Gastrocnemius medialis (tissue), 4 donors: ENCODE results near the gene HK2. TPM values are rescaled to one million over a fixed set of nuclear protein-coding genes. Genes with fewer than 3 reads are reported as not detected.

Source experiments
- ATAC-seq, 2 donors: fragments of 150-250 bp; one replicate each; pipeline ENCODE4 v1.9.1; 2016
- DNase-seq, 2 donors: peaks; one replicate each; pipeline ENCODE4 v3.0.0-alpha.2; 2019
- H3K27ac ChIP-seq, 4 donors: fragments of 200-600 bp; sonication (generic); 1 replicate in 1 of 4; 2 replicates in 3 of 4; pipeline ENCODE4 v1.5.1; 2016 to 2018; ENCODE audit warnings: mild to moderate bottlenecking in 2 of 4, moderate library complexity in 1 of 4
- H3K27me3 ChIP-seq, 3 donors: fragments of 200-600 bp; sonication (generic) in 2 of 3; 1 replicate in 1 of 3; 2 replicates in 2 of 3; pipeline versions ENCODE4 v1.5.1 to v1.6.0; 2016 to 2019; ENCODE audit warnings: mild to moderate bottlenecking in 1 of 3, moderate library complexity in 1 of 3
- H3K36me3 ChIP-seq, 2 donors: fragments of 200-600 bp; sonication (generic) in 1 of 2; one replicate each; pipeline ENCODE4 v1.5.1; 2017 to 2018
- H3K4me1 ChIP-seq, 2 donors: fragments of 200-600 bp; sonication (generic) in 1 of 2; one replicate each; pipeline ENCODE4 v1.5.1; 2016 to 2017; ENCODE audit warnings: mild to moderate bottlenecking in 2 of 2
- H3K4me3 ChIP-seq, 4 donors: fragments of 200-600 bp; sonication (generic) in 3 of 4; 1 replicate in 1 of 4; 2 replicates in 3 of 4; pipeline ENCODE4 v1.5.1; 2016 to 2019; ENCODE audit warnings: mild to moderate bottlenecking in 2 of 4
- H3K9me3 ChIP-seq, 3 donors: fragments of 200-600 bp; sonication (generic) in 2 of 3; 1 replicate in 1 of 3; 2 replicates in 2 of 3; pipeline ENCODE4 v1.5.1; 2016 to 2019
- POLR2A ChIP-seq, 2 donors: fragments of 450-650 bp; IDR thresholded peaks; one replicate each; pipeline ENCODE4 v1.6.1; 2017; ENCODE audit warnings: antibody characterized with exemption in 2 of 2, mild to moderate bottlenecking in 2 of 2, moderate library complexity in 2 of 2
- in situ Hi-C, 4 donors: fragments of 200-750 bp; cut with MboI; loops; one replicate each; pipeline versions ENCODE4 v1.15.0 to v1.8.0; 2017; ENCODE audit warnings: low sequenced_read_pairs in 4 of 4
- intact Hi-C: fragments of 100-400 bp; cut with DNase I; formaldehyde crosslinking; loops from one replicate; pipeline ENCODE4 v1.15.1; 2023; ENCODE audit warnings: low total_unique reads
- total RNA-seq, 4 donors: library from RNA; depleted of rRNA; stranded (reverse); fragments of >200 nt; gene quantifications; one replicate each; pipeline versions ENCODE4 v1.1.0 to v1.2.3, GENCODE V29; 2016
- TF ChIP-seq, protein P1 (sequence below), 5 experiments: fragments of 450-650 bp in 3 of 5; fragments of 200-600 bp in 2 of 5; sonication (generic) in 2 of 5; IDR thresholded peaks in 4 of 5; conservative IDR thresholded peaks in 1 of 5; 1 replicate in 4 of 5; 2 replicates in 1 of 5; pipeline ENCODE4 v1.5.1; 2016 to 2019; ENCODE audit warnings: antibody characterized with exemption in 5 of 5, mild to moderate bottlenecking in 3 of 5, moderate library complexity in 3 of 5

Gene HK2
- total RNA-seq, 4 donors from 2014 or later: 18.1 to 57.6 (median 42.1) TPM

- H3K27ac ChIP-seq: no peak overlapping the region
Observed at GRCh38 chr2:74938264-74938663, 104.3 kb downstream of the HK2 start.

GRCh38 chr2:74939919-74940812 is 106.2 kb downstream of the HK2 start:
- TF ChIP-seq, protein P1, sequence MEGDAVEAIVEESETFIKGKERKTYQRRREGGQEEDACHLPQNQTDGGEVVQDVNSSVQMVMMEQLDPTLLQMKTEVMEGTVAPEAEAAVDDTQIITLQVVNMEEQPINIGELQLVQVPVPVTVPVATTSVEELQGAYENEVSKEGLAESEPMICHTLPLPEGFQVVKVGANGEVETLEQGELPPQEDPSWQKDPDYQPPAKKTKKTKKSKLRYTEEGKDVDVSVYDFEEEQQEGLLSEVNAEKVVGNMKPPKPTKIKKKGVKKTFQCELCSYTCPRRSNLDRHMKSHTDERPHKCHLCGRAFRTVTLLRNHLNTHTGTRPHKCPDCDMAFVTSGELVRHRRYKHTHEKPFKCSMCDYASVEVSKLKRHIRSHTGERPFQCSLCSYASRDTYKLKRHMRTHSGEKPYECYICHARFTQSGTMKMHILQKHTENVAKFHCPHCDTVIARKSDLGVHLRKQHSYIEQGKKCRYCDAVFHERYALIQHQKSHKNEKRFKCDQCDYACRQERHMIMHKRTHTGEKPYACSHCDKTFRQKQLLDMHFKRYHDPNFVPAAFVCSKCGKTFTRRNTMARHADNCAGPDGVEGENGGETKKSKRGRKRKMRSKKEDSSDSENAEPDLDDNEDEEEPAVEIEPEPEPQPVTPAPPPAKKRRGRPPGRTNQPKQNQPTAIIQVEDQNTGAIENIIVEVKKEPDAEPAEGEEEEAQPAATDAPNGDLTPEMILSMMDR (IDR thresholded peaks at IDR 0.05 in 4 of 5, conservative IDR thresholded peaks at IDR 0.05 in 1 of 5): no peak
- no peak for TF ChIP-seq POLR2A (IDR thresholded peaks at IDR 0.05)
- no peak overlapping the region for H3K27ac ChIP-seq
- intact Hi-C loops (no loop called here), in situ Hi-C loops (no loop called here)
- ATAC-seq (no peak), DNase-seq (no peak)
- H3K27me3 ChIP-seq: no peaks in the 10 kb centered on the region
- no peaks in the 10 kb centered on the region for H3K36me3 ChIP-seq
- no peaks in the 10 kb centered on the region for H3K4me1 ChIP-seq
- no peaks in the 10 kb centered on the region for H3K9me3 ChIP-seq
- H3K4me3 ChIP-seq: no peak overlapping the region

More at GRCh38 chr2:74938264-74938663, 104.3 kb downstream of the HK2 start:
- in situ Hi-C loops: no loop called here
- Histone ChIP-seq H3K4me3 (no peak overlapping the region), H3K9me3 (no peaks in the 10 kb centered on the region), H3K36me3 (no peaks in the 10 kb centered on the region), H3K4me1 (no peaks in the 10 kb centered on the region), H3K27me3 (no peaks in the 10 kb centered on the region)
- ATAC-seq (no peak), DNase-seq (no peak)
- intact Hi-C loops: no loop called here
- TF ChIP-seq, protein P1 (IDR thresholded peaks at IDR 0.05 in 4 of 5, conservative IDR thresholded peaks at IDR 0.05 in 1 of 5): no peak
- no peak for TF ChIP-seq POLR2A (IDR thresholded peaks at IDR 0.05)

- Histone ChIP-seq H3K4me3 (no peak overlapping the region), H3K27me3 (no peaks in the 10 kb centered on the region), H3K9me3 (no peaks in the 10 kb centered on the region), H3K27ac (no peak overlapping the region), H3K36me3 (no peaks in the 10 kb centered on the region), H3K4me1 (no peaks in the 10 kb centered on the region)
- in situ Hi-C loops: no loop called here
- no peak for TF ChIP-seq POLR2A (IDR thresholded peaks at IDR 0.05)
- TF ChIP-seq, protein P1 (IDR thresholded peaks at IDR 0.05 in 4 of 5, conservative IDR thresholded peaks at IDR 0.05 in 1 of 5): no peak
- ATAC-seq: no peak
- intact Hi-C loops: no loop called here
- DNase-seq: no peak
Observed at GRCh38 chr2:74941284-74941683, 107.4 kb downstream of the HK2 start.

DNA sequence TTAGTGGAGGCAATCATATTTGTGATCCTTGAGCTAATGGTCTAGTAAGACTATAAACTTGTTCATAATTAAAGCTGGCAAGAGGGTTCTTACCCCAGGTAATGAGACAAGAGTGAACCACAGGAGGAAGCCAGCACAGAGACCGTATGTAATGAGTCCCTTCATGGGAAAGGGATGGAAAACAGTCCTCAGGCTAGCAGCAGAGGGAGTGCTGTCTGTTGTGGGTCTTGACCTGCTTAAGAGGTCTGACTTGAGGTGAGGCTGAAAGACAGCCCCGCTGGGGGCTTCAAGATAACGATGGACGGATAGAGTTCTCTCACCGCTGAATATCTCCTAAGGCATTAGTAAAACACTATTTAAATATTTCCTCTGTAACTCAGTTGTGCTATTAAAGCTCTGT is 108.3 kb downstream of the HK2 start:
- TF ChIP-seq POLR2A (IDR thresholded peaks at IDR 0.05): no peak
- TF ChIP-seq, protein P1 (IDR thresholded peaks at IDR 0.05 in 4 of 5, conservative IDR thresholded peaks at IDR 0.05 in 1 of 5): no peak
- no peak overlapping the region for H3K27ac ChIP-seq
- ATAC-seq (no peak), DNase-seq (no peak)
- no peaks in the 10 kb centered on the region for H3K4me1 ChIP-seq
- no peaks in the 10 kb centered on the region for H3K27me3 ChIP-seq
- intact Hi-C loops (no loop called here), in situ Hi-C loops (no loop called here)
- no peak overlapping the region for H3K4me3 ChIP-seq
- no peaks in the 10 kb centered on the region for H3K36me3 ChIP-seq
- H3K9me3 ChIP-seq: no peaks in the 10 kb centered on the region

Other genes starting within 250 kb of the HK2 start
- under 1 TPM in 1 of 4 donors, not detected in 3; 0.20 TPM for gene M1AP, start 185.8 kb upstream of the HK2 start, total RNA-seq
- gene SEMA4F, start 179.9 kb upstream of the HK2 start, total RNA-seq: 1 to 10 TPM in 3 of 4 donors, under 1 TPM in 1; 0.97 to 1.6 (median 1.4) TPM
- 10 to 100 TPM; 22.3 to 49.5 (median 30.9) TPM for gene POLE4, start 124.5 kb downstream of the HK2 start, total RNA-seq